OCI-LY3 (cell line): Measurements from ENCODE around the gene PTPRM.

Experiments
- CTCF ChIP-seq: fragments of 200-600, 300-600 bp; sonication (generic); IDR thresholded peaks from 2 replicates; pipeline ENCODE4 v1.5.1; 2014; ENCODE audit warnings: antibody characterized with exemption, low read length, low read depth
- EZH2phosphoT487 ChIP-seq: fragments of 200-600 bp; shearing (Covaris generic); IDR thresholded peaks from 2 replicates; pipeline ENCODE4 v1.6.1; 2018; ENCODE audit warnings: antibody characterized with exemption, mixed run types, low read depth

- no peak for TF ChIP-seq CTCF
- no peak for TF ChIP-seq EZH2phosphoT487
Measured at GRCh38 chr18:7568426-7568825, 1.3 kb downstream of the PTPRM start.
